Measurements from ENCODE around the gene TRIM45. TPM values are rescaled to one million over a fixed set of nuclear protein-coding genes. Genes with fewer than 3 reads are reported as not detected.

Gene TRIM45
- total RNA-seq, 4 donors from 2014 or later, result 0.38 to 1.1 (median 0.60) TPM

DNA sequence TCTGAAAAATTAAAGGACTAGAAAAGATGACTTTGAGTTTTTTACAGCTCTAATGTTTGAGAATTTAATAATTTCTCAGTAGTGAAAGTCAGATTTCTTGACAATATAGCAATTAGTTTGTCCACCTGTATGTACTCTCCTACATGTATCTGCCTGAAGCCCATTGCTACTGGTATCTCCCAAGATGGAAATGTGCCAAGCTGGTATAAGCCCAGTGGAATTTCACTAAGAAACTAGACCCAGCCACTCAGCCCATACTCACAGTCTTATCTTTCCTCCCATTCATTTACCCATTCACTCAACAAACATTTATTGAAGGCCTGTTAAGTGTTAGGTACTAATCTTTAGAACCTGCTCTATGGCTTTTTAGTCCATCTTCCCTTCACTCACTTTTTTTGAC, 21.6 kb upstream of the TRIM45 start:
- intact Hi-C loops (cut with DNase I), result no loop called here
- TF ChIP-seq POLR2A (IDR thresholded peaks at IDR 0.05), result no peak
- TF ChIP-seq, protein P1, sequence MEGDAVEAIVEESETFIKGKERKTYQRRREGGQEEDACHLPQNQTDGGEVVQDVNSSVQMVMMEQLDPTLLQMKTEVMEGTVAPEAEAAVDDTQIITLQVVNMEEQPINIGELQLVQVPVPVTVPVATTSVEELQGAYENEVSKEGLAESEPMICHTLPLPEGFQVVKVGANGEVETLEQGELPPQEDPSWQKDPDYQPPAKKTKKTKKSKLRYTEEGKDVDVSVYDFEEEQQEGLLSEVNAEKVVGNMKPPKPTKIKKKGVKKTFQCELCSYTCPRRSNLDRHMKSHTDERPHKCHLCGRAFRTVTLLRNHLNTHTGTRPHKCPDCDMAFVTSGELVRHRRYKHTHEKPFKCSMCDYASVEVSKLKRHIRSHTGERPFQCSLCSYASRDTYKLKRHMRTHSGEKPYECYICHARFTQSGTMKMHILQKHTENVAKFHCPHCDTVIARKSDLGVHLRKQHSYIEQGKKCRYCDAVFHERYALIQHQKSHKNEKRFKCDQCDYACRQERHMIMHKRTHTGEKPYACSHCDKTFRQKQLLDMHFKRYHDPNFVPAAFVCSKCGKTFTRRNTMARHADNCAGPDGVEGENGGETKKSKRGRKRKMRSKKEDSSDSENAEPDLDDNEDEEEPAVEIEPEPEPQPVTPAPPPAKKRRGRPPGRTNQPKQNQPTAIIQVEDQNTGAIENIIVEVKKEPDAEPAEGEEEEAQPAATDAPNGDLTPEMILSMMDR (IDR thresholded peaks at IDR 0.05), result no peak

DNA sequence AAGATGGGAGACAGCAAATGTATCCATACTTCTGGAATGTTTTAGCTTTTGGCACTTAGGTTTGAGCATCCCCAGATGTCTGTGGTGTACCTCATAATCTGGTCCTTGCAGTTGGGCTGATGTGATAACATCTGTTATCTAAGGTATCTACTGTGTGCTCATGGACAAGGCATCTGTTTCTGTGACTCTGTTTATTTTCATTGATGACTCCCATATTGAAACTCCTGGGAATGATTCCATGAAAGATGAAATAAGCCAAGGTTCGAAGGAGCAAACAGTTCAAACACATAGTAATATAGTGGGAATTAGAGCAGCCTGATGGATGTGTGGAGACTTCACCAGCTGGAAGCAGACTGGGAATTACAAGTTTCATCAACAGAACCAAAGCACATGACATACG, 20.7 kb upstream of the TRIM45 start:
- peaks cover 0 to 12% (median 0%) of the 10 kb centered on the region in 4 donors for H3K27me3 ChIP-seq
- no peak overlapping the region for H3K4me3 ChIP-seq
- TF ChIP-seq, protein P1 (IDR thresholded peaks at IDR 0.05), result no peak
- no peak for TF ChIP-seq POLR2A (IDR thresholded peaks at IDR 0.05)
- intact Hi-C loops (cut with DNase I), result no loop called here
- no peaks in the 10 kb centered on the region for H3K4me1 ChIP-seq
- no peaks in the 10 kb centered on the region for H3K9me3 ChIP-seq
- H3K27ac ChIP-seq, result no peak overlapping the region
- 76 to 82% methylated on average over 2 of the region's 2 CpGs for WGBS, 2 donors
- no peak for DNase-seq
- no peaks in the 10 kb centered on the region for H3K36me3 ChIP-seq

More for the DNA sequence above, 21.6 kb upstream of the TRIM45 start:
- Histone ChIP-seq H3K9me3 (no peaks in the 10 kb centered on the region), H3K4me1 (no peaks in the 10 kb centered on the region), H3K36me3 (no peaks in the 10 kb centered on the region), H3K27ac (no peak overlapping the region), H3K4me3 (no peak overlapping the region), H3K27me3 (peaks cover 0 to 16% (median 0%) of the 10 kb centered on the region in 4 donors)
- no peak for DNase-seq

DNA sequence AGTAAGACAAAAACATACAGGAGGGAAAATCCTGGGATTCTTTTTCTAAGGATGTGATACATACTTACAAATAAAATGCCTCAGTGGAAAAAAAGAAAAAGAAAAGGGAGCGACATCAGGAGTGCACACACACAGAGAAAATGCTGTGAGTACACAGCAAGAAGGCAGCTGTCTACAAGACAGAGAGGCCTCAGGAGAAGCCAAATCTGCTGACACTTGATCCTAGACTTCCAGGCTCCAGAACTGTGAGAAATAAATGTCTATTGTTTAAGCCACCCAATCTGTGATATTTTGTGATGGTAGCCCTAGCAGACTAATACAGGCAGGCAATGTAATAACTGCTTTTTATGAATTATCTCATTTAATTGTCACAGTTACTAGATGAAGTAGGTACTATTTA, 17.0 kb upstream of the TRIM45 start:
- H3K4me3 ChIP-seq, result no peak overlapping the region
- peaks cover 0 to 4% (median 0%) of the 10 kb centered on the region in 4 donors for H3K27me3 ChIP-seq
- no peak for TF ChIP-seq POLR2A (IDR thresholded peaks at IDR 0.05)
- TF ChIP-seq, protein P1 (IDR thresholded peaks at IDR 0.05), result no peak
- no peaks in the 10 kb centered on the region for H3K4me1 ChIP-seq
- no peak overlapping the region for H3K27ac ChIP-seq
- no peaks in the 10 kb centered on the region for H3K9me3 ChIP-seq
- H3K36me3 ChIP-seq, result no peaks in the 10 kb centered on the region
- WGBS, 2 donors, result 67 to 80% methylated on average over 1 of the region's 1 CpG
- DNase-seq, result no peak
- intact Hi-C loops (cut with DNase I), result no loop called here

DNA sequence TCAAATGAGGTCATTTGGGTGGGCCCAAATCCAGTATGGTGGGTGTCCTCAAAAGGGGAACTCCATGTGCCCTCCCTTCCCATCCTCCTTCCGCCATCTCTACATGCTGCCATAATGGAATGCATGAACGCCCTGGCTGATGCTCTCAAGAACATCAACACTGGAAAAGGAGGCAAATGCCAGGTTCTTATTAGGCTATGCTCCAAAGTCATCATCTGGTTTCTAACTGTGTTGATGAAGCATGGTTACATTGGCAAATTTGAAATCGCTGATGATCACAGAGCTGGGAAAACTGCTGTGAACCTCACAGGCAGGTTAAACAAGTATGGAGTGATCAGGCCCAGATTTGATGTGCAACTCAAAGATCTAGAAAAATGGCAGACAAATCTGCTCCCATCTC, 16.6 kb upstream of the TRIM45 start:
- WGBS, 2 donors, result 93 to 100% methylated on average over 2 to 3 of the region's 3 CpGs
- DNase-seq, result no peak
- Histone ChIP-seq H3K9me3 (no peaks in the 10 kb centered on the region), H3K36me3 (no peaks in the 10 kb centered on the region), H3K4me1 (no peaks in the 10 kb centered on the region), H3K27me3 (peaks cover 0 to 4% (median 0%) of the 10 kb centered on the region in 4 donors), H3K27ac (no peak overlapping the region), H3K4me3 (no peak overlapping the region)
- intact Hi-C loops (cut with DNase I), result no loop called here
- TF ChIP-seq, protein P1 (IDR thresholded peaks at IDR 0.05), result no peak
- TF ChIP-seq POLR2A (IDR thresholded peaks at IDR 0.05), result no peak

DNA sequence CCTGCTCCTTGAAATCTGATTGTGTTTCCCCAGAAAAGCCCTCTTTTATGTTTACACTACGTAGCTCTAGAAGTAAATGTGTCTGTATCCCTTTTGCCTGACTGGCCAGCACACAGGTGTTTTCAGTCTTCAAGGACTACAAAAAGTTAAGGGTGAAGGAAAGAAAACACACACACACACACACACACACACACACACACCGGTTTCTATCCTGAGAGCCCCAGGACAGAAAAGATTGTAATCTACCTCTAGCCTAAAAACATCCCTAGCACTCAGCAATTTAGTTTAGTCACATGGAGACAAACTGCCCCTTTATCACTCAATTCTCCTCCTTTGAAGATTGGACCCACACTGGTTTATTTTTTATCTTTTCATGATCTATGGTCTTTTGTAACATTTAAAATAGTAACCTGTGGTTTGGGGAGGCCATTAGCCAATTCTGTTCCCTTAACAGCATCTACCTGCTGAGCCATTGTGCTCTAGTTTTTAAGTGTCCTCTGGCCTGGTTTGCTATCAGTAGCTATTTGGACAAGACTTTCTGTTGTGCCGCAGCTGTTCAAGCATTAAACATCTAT, 15.8 kb upstream of the TRIM45 start:
- 80 to 81% methylated on average over 3 of the region's 3 CpGs for WGBS, 2 donors
- intact Hi-C loops (cut with DNase I), result no loop called here
- H3K4me1 ChIP-seq, result no peaks in the 10 kb centered on the region
- peaks cover 0 to 4% (median 0%) of the 10 kb centered on the region in 4 donors for H3K27me3 ChIP-seq
- no peak for DNase-seq
- H3K36me3 ChIP-seq, result no peaks in the 10 kb centered on the region
- H3K4me3 ChIP-seq, result no peak overlapping the region
- TF ChIP-seq POLR2A (IDR thresholded peaks at IDR 0.05), result no peak
- TF ChIP-seq, protein P1 (IDR thresholded peaks at IDR 0.05), result no peak
- no peaks in the 10 kb centered on the region for H3K9me3 ChIP-seq
- H3K27ac ChIP-seq, result no peak overlapping the region
